DND-41 (cell line): Measurements from ENCODE around the gene RESF1.

ENCODE experiments used
- CTCF ChIP-seq: IDR thresholded peaks from 2 replicates; pipeline ENCODE4 v1.5.1; 2012; ENCODE audit warnings: borderline replicate concordance, low read length, moderate library complexity, mild to moderate bottlenecking; ENCODE audit not compliant: poor library complexity, severe bottlenecking; ENCODE audit errors: extremely low read depth
- EZH2 ChIP-seq: IDR thresholded peaks from 3 replicates; pipeline ENCODE4 v1.6.1; 2012; ENCODE audit warnings: borderline replicate concordance, low read depth, mild to moderate bottlenecking, moderate library complexity, low read length, inconsistent platforms; ENCODE audit not compliant: severe bottlenecking

- TF ChIP-seq CTCF (no peak), EZH2 (no peak)
Measured at GRCh38 chr12:31966558-31967205, 7.5 kb downstream of the RESF1 start.
